ENCODE measurements around the gene HOXD13. TPM values are rescaled to one million over a fixed set of nuclear protein-coding genes. Genes with fewer than 3 reads are reported as not detected.

Gene HOXD13
- total and polyA plus RNA-seq, 2 donors (not counting 1 experiment from before 2014, with no cell fraction given) = not detected

DNA sequence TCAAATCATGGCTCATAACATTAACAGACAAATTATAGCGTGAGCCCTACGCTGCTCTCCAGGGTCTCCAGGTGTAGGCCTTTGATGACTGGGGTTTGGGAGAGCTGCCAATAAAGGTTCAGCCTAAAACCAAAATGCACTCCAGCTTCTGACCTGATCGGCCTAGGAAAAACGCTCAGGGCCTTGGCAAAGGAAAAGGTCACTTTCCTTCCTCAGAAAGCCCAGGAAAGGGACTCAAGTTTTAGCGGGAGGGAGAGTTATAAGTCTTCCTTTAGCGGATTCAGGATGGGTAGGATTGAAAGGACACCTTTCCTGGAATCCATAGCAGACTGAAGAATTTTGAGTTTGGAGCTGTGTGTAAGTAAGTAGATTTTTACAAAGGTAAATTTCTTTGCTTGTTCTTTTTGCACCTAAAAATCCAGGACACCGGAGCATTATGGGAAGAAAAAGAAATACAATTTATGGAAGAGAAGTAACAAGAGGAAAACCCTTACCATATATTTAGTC is 17.5 kb upstream of the HOXD13 start:
- H3K27ac ChIP-seq (ENCODE audit: insufficient read depth, low read length) = no peak overlapping the region
- no peaks in the 10 kb centered on the region for H3K9me3 ChIP-seq (ENCODE audit: control insufficient read depth, insufficient read depth, low read depth, low read length)
- no peak overlapping the region for H3K4me3 ChIP-seq (replicated peaks in 1 of 4; ENCODE audit: control extremely low read depth in 1 of 4, insufficient read depth in 1 of 4, low read depth in 3 of 4, low read length in 4 of 4)
- H3K36me3 ChIP-seq (ENCODE audit: control insufficient read depth, insufficient read depth, low read length) = no peaks in the 10 kb centered on the region
- DNase-seq (ENCODE audit: low read depth in 2 of 2) = no peak
- no peaks in the 10 kb centered on the region for H3K4me1 ChIP-seq (ENCODE audit: control insufficient read depth, extremely low read depth, insufficient read depth, low read length)
- TF ChIP-seq CTCF (conservative IDR thresholded peaks at IDR 0.05 in 1 of 2, IDR thresholded peaks at IDR 0.05 in 1 of 2; ENCODE audit: low read depth in 1 of 2, low read length in 2 of 2) (no peak), EZH2 (IDR thresholded peaks at IDR 0.05; ENCODE audit: low read length, missing control alignments) (no peak)
- no peak overlapping the region for H2AFZ ChIP-seq (ENCODE audit: low read length)
- H3K79me2 ChIP-seq (ENCODE audit: control insufficient read depth, insufficient read depth, low read length) = no peaks in the 10 kb centered on the region
- peaks cover 65% of the 10 kb centered on the region for H3K27me3 ChIP-seq (ENCODE audit: control insufficient read depth, insufficient read depth, low read length)
- no peak overlapping the region for H3K4me2 ChIP-seq (ENCODE audit: extremely low read depth, insufficient read depth, low read length)
- H4K20me1 ChIP-seq (ENCODE audit: control insufficient read depth, extremely low read depth, insufficient read depth, low read length) = no peaks in the 10 kb centered on the region
- H3K9ac ChIP-seq (ENCODE audit: insufficient read depth, low read length) = no peak overlapping the region

GRCh38 chr2:176075481-176075880 is 17.0 kb upstream of the HOXD13 start:
- Histone ChIP-seq H3K4me2 (ENCODE audit: extremely low read depth, insufficient read depth, low read length) (no peak overlapping the region), H3K27me3 (ENCODE audit: control insufficient read depth, insufficient read depth, low read length) (peaks cover 67% of the 10 kb centered on the region)

DNA sequence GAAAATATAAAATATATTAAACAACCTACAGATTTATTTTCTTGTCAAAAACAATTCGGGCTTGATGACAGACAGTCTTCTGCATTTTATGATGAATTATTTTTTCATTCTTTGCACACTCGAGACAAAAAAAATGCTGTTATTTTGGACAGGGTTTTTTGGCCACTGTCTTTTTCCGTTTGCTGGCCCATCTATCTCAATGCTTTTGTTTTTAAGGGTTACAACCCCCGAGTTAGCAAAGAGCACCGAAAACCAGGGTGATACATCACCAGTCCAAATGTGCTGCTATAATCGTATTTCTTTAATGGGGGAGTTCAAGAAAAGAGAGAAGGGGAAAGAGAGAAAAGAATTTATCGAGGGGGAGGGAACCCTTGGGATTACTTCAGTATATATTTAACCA is 16.5 kb upstream of the HOXD13 start:
- no peaks in the 10 kb centered on the region for H3K4me1 ChIP-seq (ENCODE audit: control insufficient read depth, extremely low read depth, insufficient read depth, low read length)
- TF ChIP-seq CTCF (conservative IDR thresholded peaks at IDR 0.05 in 1 of 2, IDR thresholded peaks at IDR 0.05 in 1 of 2; ENCODE audit: low read depth in 1 of 2, low read length in 2 of 2) = no peak
- no peak for TF ChIP-seq EZH2 (IDR thresholded peaks at IDR 0.05; ENCODE audit: low read length, missing control alignments)
- no peaks in the 10 kb centered on the region for H3K9me3 ChIP-seq (ENCODE audit: control insufficient read depth, insufficient read depth, low read depth, low read length)
- H3K36me3 ChIP-seq (ENCODE audit: control insufficient read depth, insufficient read depth, low read length) = no peaks in the 10 kb centered on the region
- DNase-seq (ENCODE audit: low read depth in 2 of 2) = no peak
- H3K27ac ChIP-seq (ENCODE audit: insufficient read depth, low read length) = no peak overlapping the region
- H3K79me2 ChIP-seq (ENCODE audit: control insufficient read depth, insufficient read depth, low read length) = no peaks in the 10 kb centered on the region
- H2AFZ ChIP-seq (ENCODE audit: low read length) = no peak overlapping the region
- H3K27me3 ChIP-seq (ENCODE audit: control insufficient read depth, insufficient read depth, low read length) = peaks cover 70% of the 10 kb centered on the region
- no peak overlapping the region for H3K9ac ChIP-seq (ENCODE audit: insufficient read depth, low read length)
- H3K4me3 ChIP-seq (replicated peaks in 1 of 4; ENCODE audit: control extremely low read depth in 1 of 4, insufficient read depth in 1 of 4, low read depth in 3 of 4, low read length in 4 of 4) = no peak overlapping the region
- no peaks in the 10 kb centered on the region for H4K20me1 ChIP-seq (ENCODE audit: control insufficient read depth, extremely low read depth, insufficient read depth, low read length)
- no peak overlapping the region for H3K4me2 ChIP-seq (ENCODE audit: extremely low read depth, insufficient read depth, low read length)

More at GRCh38 chr2:176075481-176075880, 17.0 kb upstream of the HOXD13 start:
- H3K9me3 ChIP-seq (ENCODE audit: control insufficient read depth, insufficient read depth, low read depth, low read length) = no peaks in the 10 kb centered on the region
- H3K9ac ChIP-seq (ENCODE audit: insufficient read depth, low read length) = no peak overlapping the region
- no peak overlapping the region for H3K4me3 ChIP-seq (replicated peaks in 1 of 4; ENCODE audit: control extremely low read depth in 1 of 4, insufficient read depth in 1 of 4, low read depth in 3 of 4, low read length in 4 of 4)
- TF ChIP-seq EZH2 (IDR thresholded peaks at IDR 0.05; ENCODE audit: low read length, missing control alignments) (no peak), CTCF (conservative IDR thresholded peaks at IDR 0.05 in 1 of 2, IDR thresholded peaks at IDR 0.05 in 1 of 2; ENCODE audit: low read depth in 1 of 2, low read length in 2 of 2) (no peak)
- no peaks in the 10 kb centered on the region for H4K20me1 ChIP-seq (ENCODE audit: control insufficient read depth, extremely low read depth, insufficient read depth, low read length)
- DNase-seq (ENCODE audit: low read depth in 2 of 2) = no peak
- H3K4me1 ChIP-seq (ENCODE audit: control insufficient read depth, extremely low read depth, insufficient read depth, low read length) = no peaks in the 10 kb centered on the region
- H3K36me3 ChIP-seq (ENCODE audit: control insufficient read depth, insufficient read depth, low read length) = no peaks in the 10 kb centered on the region
- no peak overlapping the region for H3K27ac ChIP-seq (ENCODE audit: insufficient read depth, low read length)
- no peaks in the 10 kb centered on the region for H3K79me2 ChIP-seq (ENCODE audit: control insufficient read depth, insufficient read depth, low read length)
- H2AFZ ChIP-seq (ENCODE audit: low read length) = no peak overlapping the region

All from fibroblast of lung (primary cell).